Lower lobe of right lung (tissue), 2 donors: ENCODE measurements around the gene TSPAN11. TPM values are rescaled to one million over a fixed set of nuclear protein-coding genes. Genes with fewer than 3 reads are reported as not detected.

Experiments used
- ATAC-seq, 2 donors: fragments of 200-7000 bp; cut with Tn5 transposase; one replicate each; pipeline ENCODE4 v1.9.1; 2020 to 2022; ENCODE audit warnings: mild to moderate bottlenecking in 2 of 2, moderate library complexity in 2 of 2
- DNase-seq: peaks from one replicate; pipeline ENCODE4 v3.0.0-alpha.2; 2020
- H3K27ac ChIP-seq: fragments of 200-600 bp; one replicate; pipeline ENCODE4 v1.8.0; 2022
- H3K27me3 ChIP-seq: fragments of 200-600 bp; one replicate; pipeline ENCODE4 v1.8.0; 2022; ENCODE audit warnings: low read depth
- H3K36me3 ChIP-seq: fragments of 200-600 bp; one replicate; pipeline ENCODE4 v1.8.0; 2022; ENCODE audit warnings: mild to moderate bottlenecking
- H3K4me1 ChIP-seq: fragments of 200-600 bp; one replicate; pipeline ENCODE4 v1.8.0; 2022
- H3K4me3 ChIP-seq: fragments of 200-600 bp; one replicate; pipeline ENCODE4 v1.8.0; 2022; ENCODE audit warnings: mild to moderate bottlenecking
- H3K9me3 ChIP-seq: fragments of 200-600 bp; one replicate; pipeline ENCODE4 v1.8.0; 2022
- intact Hi-C: fragments of 100-400 bp; cut with DNase I; formaldehyde crosslinking; loops from one replicate; pipeline ENCODE4 v1.11.0; 2022
- total RNA-seq: library from RNA; stranded (reverse); fragmentation: NEBNext Ultra II Directional; extraction: Animal tissue kit (Norgen Biotek cat#: 25700); gene quantifications from one replicate; pipeline ENCODE4 v1.2.1, GENCODE V29; 2021
- TF ChIP-seq, protein P1 (sequence below): fragments of 200-600 bp; IDR thresholded peaks from one replicate; pipeline ENCODE4 v1.8.0; 2022; ENCODE audit warnings: antibody characterized with exemption, mild to moderate bottlenecking
- donor health status: DM: no; HTN: yes; CAD: no; lungs with severe emphysema.

TSPAN11 gene
- total RNA-seq, 1 donor from 2014 or later, result 9.1 TPM

- intact Hi-C loops, result no loop called here
- ATAC-seq, result no peak
- H3K36me3 ChIP-seq, result no peaks in the 10 kb centered on the region
Measured at GRCh38 chr12:30896461-30896860, 30.1 kb upstream of the TSPAN11 start.

DNA sequence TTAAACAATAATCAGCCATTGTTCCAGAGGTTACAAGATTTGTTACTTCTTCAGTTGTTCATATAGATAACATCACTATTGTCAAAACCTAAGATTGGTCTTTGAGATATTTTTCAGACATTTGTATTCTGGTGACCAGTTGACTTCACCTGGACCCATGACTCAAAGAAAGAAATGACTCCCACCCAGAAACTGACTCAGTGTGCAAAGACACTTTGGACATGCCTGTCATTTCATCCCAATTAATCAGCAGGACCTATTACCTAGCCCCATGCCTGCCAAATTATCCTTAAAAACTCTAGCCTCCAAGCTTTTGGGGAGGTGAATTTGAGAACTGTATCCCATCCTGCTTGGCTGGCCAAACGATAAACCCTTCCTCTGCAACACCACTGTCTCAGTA, 27.7 kb upstream of the TSPAN11 start:
- no peaks in the 10 kb centered on the region for H3K9me3 ChIP-seq
- H3K36me3 ChIP-seq, result no peaks in the 10 kb centered on the region
- no peak overlapping the region for H3K4me3 ChIP-seq
- no peak for ATAC-seq
- intact Hi-C loops, result no loop called here
- no peaks in the 10 kb centered on the region for H3K27me3 ChIP-seq
- no peaks in the 10 kb centered on the region for H3K4me1 ChIP-seq
- H3K27ac ChIP-seq, result no peak overlapping the region
- TF ChIP-seq, protein P1, sequence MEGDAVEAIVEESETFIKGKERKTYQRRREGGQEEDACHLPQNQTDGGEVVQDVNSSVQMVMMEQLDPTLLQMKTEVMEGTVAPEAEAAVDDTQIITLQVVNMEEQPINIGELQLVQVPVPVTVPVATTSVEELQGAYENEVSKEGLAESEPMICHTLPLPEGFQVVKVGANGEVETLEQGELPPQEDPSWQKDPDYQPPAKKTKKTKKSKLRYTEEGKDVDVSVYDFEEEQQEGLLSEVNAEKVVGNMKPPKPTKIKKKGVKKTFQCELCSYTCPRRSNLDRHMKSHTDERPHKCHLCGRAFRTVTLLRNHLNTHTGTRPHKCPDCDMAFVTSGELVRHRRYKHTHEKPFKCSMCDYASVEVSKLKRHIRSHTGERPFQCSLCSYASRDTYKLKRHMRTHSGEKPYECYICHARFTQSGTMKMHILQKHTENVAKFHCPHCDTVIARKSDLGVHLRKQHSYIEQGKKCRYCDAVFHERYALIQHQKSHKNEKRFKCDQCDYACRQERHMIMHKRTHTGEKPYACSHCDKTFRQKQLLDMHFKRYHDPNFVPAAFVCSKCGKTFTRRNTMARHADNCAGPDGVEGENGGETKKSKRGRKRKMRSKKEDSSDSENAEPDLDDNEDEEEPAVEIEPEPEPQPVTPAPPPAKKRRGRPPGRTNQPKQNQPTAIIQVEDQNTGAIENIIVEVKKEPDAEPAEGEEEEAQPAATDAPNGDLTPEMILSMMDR, result no peak
- DNase-seq, result no peak

More at GRCh38 chr12:30896461-30896860, 30.1 kb upstream of the TSPAN11 start:
- TF ChIP-seq, protein P1, result no peak
- Histone ChIP-seq H3K4me3 (no peak overlapping the region), H3K27me3 (no peaks in the 10 kb centered on the region), H3K27ac (no peak overlapping the region), H3K9me3 (no peaks in the 10 kb centered on the region), H3K4me1 (no peaks in the 10 kb centered on the region)
- DNase-seq, result no peak

- H3K36me3 ChIP-seq, result no peaks in the 10 kb centered on the region
- H3K27ac ChIP-seq, result no peak overlapping the region
- TF ChIP-seq, protein P1, result no peak
- no peak for ATAC-seq
- no peaks in the 10 kb centered on the region for H3K27me3 ChIP-seq
- no peaks in the 10 kb centered on the region for H3K4me1 ChIP-seq
- DNase-seq, result no peak
- no peak overlapping the region for H3K4me3 ChIP-seq
- no peaks in the 10 kb centered on the region for H3K9me3 ChIP-seq
- intact Hi-C loops, result no loop called here
Measured at GRCh38 chr12:30900351-30900750, 26.2 kb upstream of the TSPAN11 start.

GRCh38 chr12:30902001-30902400, 24.5 kb upstream of the TSPAN11 start:
- H3K27ac ChIP-seq, result no peak overlapping the region
- no peaks in the 10 kb centered on the region for H3K36me3 ChIP-seq
- intact Hi-C loops, result no loop called here
- DNase-seq, result no peak
- H3K27me3 ChIP-seq, result no peaks in the 10 kb centered on the region
- no peaks in the 10 kb centered on the region for H3K4me1 ChIP-seq
- TF ChIP-seq, protein P1, result no peak
- no peak for ATAC-seq
- H3K4me3 ChIP-seq, result no peak overlapping the region
- H3K9me3 ChIP-seq, result no peaks in the 10 kb centered on the region

- intact Hi-C loops, result no loop called here
- Histone ChIP-seq H3K9me3 (no peaks in the 10 kb centered on the region), H3K27me3 (no peaks in the 10 kb centered on the region), H3K4me1 (no peaks in the 10 kb centered on the region), H3K4me3 (no peak overlapping the region), H3K36me3 (no peaks in the 10 kb centered on the region), H3K27ac (no peak overlapping the region)
- ATAC-seq, result no peak
- TF ChIP-seq, protein P1, result no peak
- no peak for DNase-seq
Measured at GRCh38 chr12:30902596-30902995, 24.0 kb upstream of the TSPAN11 start.
